ACC112 (cell line): ENCODE measurements around the gene ITGAE.

ENCODE experiments used
- H2AFZ ChIP-seq: fragments of 200-600 bp; sonication (generic); one replicate; pipeline ENCODE4 v1.6.0; 2017; ENCODE audit warnings: antibody characterized with exemption, low read length; ENCODE audit not compliant: unreplicated experiment
- H3K27ac ChIP-seq: fragments of 200-600 bp; sonication (generic); 2 replicates; pipeline ENCODE4 v1.5.1; 2014; ENCODE audit warnings: low read depth, mild to moderate bottlenecking, antibody characterized with exemption, low read length, moderate library complexity
- H3K27me3 ChIP-seq: fragments of 200-600 bp; sonication (generic); 2 replicates; pipeline ENCODE4 v1.6.1; 2014; ENCODE audit warnings: mild to moderate bottlenecking, antibody characterized with exemption, low read length, moderate library complexity, mixed read lengths; ENCODE audit not compliant: insufficient read depth
- H3K36me3 ChIP-seq: fragments of 200-600 bp; sonication (generic); 2 replicates; pipeline ENCODE4 v1.6.1; 2016; ENCODE audit warnings: mild to moderate bottlenecking, antibody characterized with exemption, low read length, moderate library complexity, mixed read lengths; ENCODE audit not compliant: insufficient read depth
- H3K4me1 ChIP-seq: fragments of 200-600 bp; sonication (generic); one replicate; pipeline ENCODE4 v1.6.1; 2016; ENCODE audit warnings: low read length, mixed read lengths; ENCODE audit not compliant: insufficient read depth, unreplicated experiment, control insufficient read depth
- H3K4me3 ChIP-seq: fragments of 200-600 bp; sonication (generic); 2 replicates; pipeline ENCODE4 v1.5.1; 2014; ENCODE audit warnings: mild to moderate bottlenecking, low read depth, low read length
- H3K79me2 ChIP-seq: fragments of 200-600 bp; sonication (generic); one replicate; pipeline ENCODE4 v1.6.0; 2016; ENCODE audit warnings: low read length; ENCODE audit not compliant: control insufficient read depth, unreplicated experiment, insufficient read depth

ITGAE gene

GRCh38 chr17:3803308-3803640 lies 2.3 kb upstream of the ITGAE start:
- Histone ChIP-seq H3K27ac (peak overlapping the region; percentile 67), H3K4me1 (peaks cover 29% of the 10 kb centered on the region), H3K4me3 (no peak overlapping the region), H2AFZ (no peak overlapping the region), H3K27me3 (no peaks in the 10 kb centered on the region), H3K79me2 (no peaks in the 10 kb centered on the region), H3K36me3 (no peaks in the 10 kb centered on the region)

- no peaks in the 10 kb centered on the region for H3K79me2 ChIP-seq
- peak overlapping the region; percentile 67 for H3K27ac ChIP-seq
- no peak overlapping the region for H3K4me3 ChIP-seq
- H3K36me3 ChIP-seq = no peaks in the 10 kb centered on the region
- no peak overlapping the region for H2AFZ ChIP-seq
- peaks cover 30% of the 10 kb centered on the region for H3K4me1 ChIP-seq
- no peaks in the 10 kb centered on the region for H3K27me3 ChIP-seq
Measured at GRCh38 chr17:3802461-3803307, 1.7 kb upstream of the ITGAE start.

- Histone ChIP-seq H3K36me3 (no peaks in the 10 kb centered on the region), H3K27me3 (no peaks in the 10 kb centered on the region), H3K79me2 (no peaks in the 10 kb centered on the region), H2AFZ (no peak overlapping the region), H3K4me1 (peaks cover 30% of the 10 kb centered on the region), H3K27ac (no peak overlapping the region), H3K4me3 (no peak overlapping the region)
Measured at GRCh38 chr17:3801792-3802191, 804 bp upstream of the ITGAE start.

GRCh38 chr17:3801347-3801746 lies 359 bp upstream of the ITGAE start:
- no peak overlapping the region for H3K27ac ChIP-seq
- H3K27me3 ChIP-seq = no peaks in the 10 kb centered on the region
- H3K4me3 ChIP-seq = no peak overlapping the region
- H3K79me2 ChIP-seq = no peaks in the 10 kb centered on the region
- no peak overlapping the region for H2AFZ ChIP-seq
- H3K4me1 ChIP-seq = peaks cover 30% of the 10 kb centered on the region
- no peaks in the 10 kb centered on the region for H3K36me3 ChIP-seq

- H3K4me3 ChIP-seq = no peak overlapping the region
- H3K36me3 ChIP-seq = no peaks in the 10 kb centered on the region
- no peaks in the 10 kb centered on the region for H3K27me3 ChIP-seq
- H3K79me2 ChIP-seq = no peaks in the 10 kb centered on the region
- peaks cover 31% of the 10 kb centered on the region for H3K4me1 ChIP-seq
- no peak overlapping the region for H3K27ac ChIP-seq
- H2AFZ ChIP-seq = no peak overlapping the region
Measured at GRCh38 chr17:3799181-3799945, 1.6 kb downstream of the ITGAE start.

GRCh38 chr17:3798273-3799180 lies 2.5 kb downstream of the ITGAE start:
- no peak overlapping the region for H2AFZ ChIP-seq
- H3K79me2 ChIP-seq = no peaks in the 10 kb centered on the region
- H3K27ac ChIP-seq = no peak overlapping the region
- H3K4me3 ChIP-seq = no peak overlapping the region
- H3K27me3 ChIP-seq = no peaks in the 10 kb centered on the region
- H3K36me3 ChIP-seq = no peaks in the 10 kb centered on the region
- peaks cover 31% of the 10 kb centered on the region for H3K4me1 ChIP-seq

GRCh38 chr17:3796822-3797170 lies 4.2 kb downstream of the ITGAE start:
- Histone ChIP-seq H3K27me3 (no peaks in the 10 kb centered on the region), H2AFZ (no peak overlapping the region), H3K4me1 (peaks cover 15% of the 10 kb centered on the region), H3K4me3 (no peak overlapping the region), H3K79me2 (no peaks in the 10 kb centered on the region), H3K36me3 (no peaks in the 10 kb centered on the region), H3K27ac (no peak overlapping the region)

GRCh38 chr17:3796110-3796821 lies 4.7 kb downstream of the ITGAE start:
- Histone ChIP-seq H3K36me3 (no peaks in the 10 kb centered on the region), H3K4me3 (no peak overlapping the region), H3K27ac (no peak overlapping the region), H3K4me1 (peaks cover 17% of the 10 kb centered on the region), H2AFZ (no peak overlapping the region), H3K27me3 (no peaks in the 10 kb centered on the region), H3K79me2 (no peaks in the 10 kb centered on the region)

GRCh38 chr17:3795390-3796102 lies 5.4 kb downstream of the ITGAE start:
- no peak overlapping the region for H3K4me3 ChIP-seq
- H3K36me3 ChIP-seq = no peaks in the 10 kb centered on the region
- no peak overlapping the region for H2AFZ ChIP-seq
- no peaks in the 10 kb centered on the region for H3K27me3 ChIP-seq
- peaks cover 21% of the 10 kb centered on the region for H3K4me1 ChIP-seq
- no peaks in the 10 kb centered on the region for H3K79me2 ChIP-seq
- H3K27ac ChIP-seq = no peak overlapping the region
